HFF-Myc (cell line): ENCODE measurements around the gene PPP1R1C.

Experiments used
- DNase-seq: peaks from one replicate; pipeline ENCODE4 v3.0.0-alpha.2; 2011; ENCODE audit warnings: low read depth; ENCODE audit errors: extremely low read depth
- H3K4me3 ChIP-seq: replicated peaks from 2 replicates; pipeline ENCODE4 v1.5.1; 2011; ENCODE audit warnings: low read depth, mild to moderate bottlenecking, control low read depth, low read length
- CTCF ChIP-seq: IDR thresholded peaks from 2 replicates; pipeline ENCODE4 v1.5.1; 2012; ENCODE audit warnings: mild to moderate bottlenecking, low read depth, low read length, control low read depth; ENCODE audit errors: missing control alignments

PPP1R1C gene

GRCh38 chr2:181985632-181986205, at the start of gene PPP1R1C:
PPP1R1C (plus strand) TSS chr2:181985853; CDS start chr2:181986111, 258 bp downstream.
- no peak for TF ChIP-seq CTCF
- H3K4me3 ChIP-seq, result no peak within 1 kb of the TSS
- DNase-seq, result no peak

DNA sequence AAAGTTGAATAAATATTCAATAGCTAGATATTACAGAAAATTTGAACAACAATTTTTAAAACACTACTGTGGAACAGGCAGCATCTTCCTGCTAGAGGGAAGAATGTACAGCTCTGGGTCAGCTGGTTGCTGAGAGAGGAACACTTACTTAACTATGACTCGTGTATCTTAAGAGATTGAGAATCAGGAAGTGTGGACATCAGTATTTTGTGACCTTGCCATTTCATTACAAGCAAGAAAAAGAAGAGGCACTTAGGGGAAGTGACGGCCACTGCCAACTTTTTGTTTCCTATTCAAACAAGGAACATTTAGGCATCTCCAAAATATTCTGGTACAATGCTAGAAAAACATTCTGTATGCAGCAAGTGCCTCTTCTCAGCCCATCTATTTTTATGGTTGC, 48.2 kb upstream of the PPP1R1C start:
- no peak for DNase-seq
- no peak for TF ChIP-seq CTCF
- no peak overlapping the region for H3K4me3 ChIP-seq

GRCh38 chr2:181943411-181944124, 42.1 kb upstream of the PPP1R1C start:
- no peak for DNase-seq
- H3K4me3 ChIP-seq, result no peak overlapping the region
- no peak for TF ChIP-seq CTCF

GRCh38 chr2:181944164-181944913, 41.3 kb upstream of the PPP1R1C start:
- DNase-seq, result no peak
- no peak for TF ChIP-seq CTCF
- no peak overlapping the region for H3K4me3 ChIP-seq

- no peak for DNase-seq
- no peak overlapping the region for H3K4me3 ChIP-seq
- TF ChIP-seq CTCF, result no peak
Measured at GRCh38 chr2:181944914-181945291, 40.8 kb upstream of the PPP1R1C start.

DNA sequence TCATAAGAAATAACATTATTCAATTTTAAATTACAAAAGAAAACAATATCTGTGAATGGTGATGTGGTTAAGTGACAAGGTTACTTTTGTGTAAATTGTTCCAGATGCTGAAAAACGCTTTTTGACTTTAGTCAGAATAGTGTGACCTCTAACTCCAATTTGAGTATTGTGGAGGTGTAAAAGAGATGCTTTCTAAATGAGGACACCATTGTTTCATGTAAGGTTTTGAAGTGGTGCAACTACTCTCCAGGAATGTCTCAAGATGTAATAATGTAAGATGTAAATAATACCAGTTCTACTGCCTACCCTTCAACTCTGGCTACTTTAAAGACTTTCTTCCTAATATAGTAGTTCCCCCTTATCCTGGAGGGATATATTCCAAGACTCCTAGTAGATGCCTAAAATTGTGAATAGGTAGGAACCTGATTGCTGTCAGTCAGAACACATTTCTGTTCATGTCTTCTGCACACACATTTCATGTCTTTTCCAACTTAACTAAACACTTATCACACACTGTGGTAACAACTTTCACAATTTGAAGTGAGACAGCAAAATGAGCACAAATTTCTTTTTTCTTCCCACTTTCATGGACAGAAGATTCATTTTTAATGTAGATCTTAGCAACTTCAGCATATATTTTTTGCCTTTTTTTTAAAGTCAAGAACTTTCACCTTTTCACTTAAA, 39.1 kb upstream of the PPP1R1C start:
- no peak overlapping the region for H3K4me3 ChIP-seq
- no peak for TF ChIP-seq CTCF
- no peak for DNase-seq
